Neutrophil (primary cell): ENCODE results near the gene SPEM2.

Experiments used
- H3K27ac ChIP-seq: fragments of 200-600 bp; sonication (generic); 2 replicates; pipeline ENCODE4 v1.5.1; 2016; ENCODE audit warnings: mild to moderate bottlenecking, moderate library complexity
- H3K27me3 ChIP-seq: fragments of 200-600 bp; sonication (generic); 2 replicates; pipeline ENCODE4 v1.6.0; 2016; ENCODE audit warnings: mild to moderate bottlenecking
- H3K36me3 ChIP-seq: fragments of 200-600 bp; sonication (generic); 2 replicates; pipeline ENCODE4 v1.5.1; 2017
- H3K4me1 ChIP-seq, 2 experiments: fragments of 200-600 bp in 1 of 2; sonication (generic) in 1 of 2; 1 replicate in 1 of 2; 2 replicates in 1 of 2; pipeline versions ENCODE4 v1.5.1 to v1.6.1; 2013 to 2016; ENCODE audit warnings: low read depth in 1 of 2, low read length in 1 of 2, mild to moderate bottlenecking in 1 of 2, moderate library complexity in 1 of 2; ENCODE audit not compliant: control insufficient read depth in 1 of 2, insufficient read depth in 1 of 2
- H3K4me3 ChIP-seq, 2 experiments: fragments of 200-600 bp in 1 of 2; sonication (generic) in 1 of 2; 1 replicate in 1 of 2; 2 replicates in 1 of 2; pipeline ENCODE4 v1.5.1; 2013 to 2016; ENCODE audit warnings: low read depth in 1 of 2, low read length in 1 of 2, mild to moderate bottlenecking in 1 of 2, moderate library complexity in 1 of 2
- H3K9me3 ChIP-seq: fragments of 200-600 bp; sonication (generic); 2 replicates; pipeline ENCODE4 v1.5.1; 2016
- CTCF ChIP-seq: fragments of 200-600 bp; sonication (generic); IDR thresholded peaks from 2 replicates; pipeline ENCODE4 v1.5.1; 2016; ENCODE audit warnings: antibody characterized with exemption

Gene SPEM2

GRCh38 chr17:7419819-7420610 is 5.4 kb upstream of the SPEM2 start, which contains the start of gene SPEM1:
Gene SPEM1, plus strand, starts transcription at chr17:7420324. Its CDS starts 61 bp downstream, at chr17:7420385.
- no peaks in the 10 kb centered on the region for H3K9me3 ChIP-seq
- no peak within 1 kb of the TSS for H3K4me3 ChIP-seq
- H3K36me3 ChIP-seq, result no peaks in the 10 kb centered on the region
- H3K4me1 ChIP-seq, result no peaks in the 10 kb centered on the region
- no peak within 1 kb of the TSS for H3K27ac ChIP-seq
- no peak for TF ChIP-seq CTCF
- H3K27me3 ChIP-seq, result no peaks in the 10 kb centered on the region

GRCh38 chr17:7421186-7421585 is 4.2 kb upstream of the SPEM2 start:
- H3K9me3 ChIP-seq, result no peaks in the 10 kb centered on the region
- no peaks in the 10 kb centered on the region for H3K27me3 ChIP-seq
- H3K27ac ChIP-seq, result no peak overlapping the region
- TF ChIP-seq CTCF, result no peak
- H3K36me3 ChIP-seq, result no peaks in the 10 kb centered on the region
- H3K4me1 ChIP-seq, result no peaks in the 10 kb centered on the region
- H3K4me3 ChIP-seq, result no peak overlapping the region

- H3K36me3 ChIP-seq, result no peaks in the 10 kb centered on the region
- TF ChIP-seq CTCF, result no peak
- H3K9me3 ChIP-seq, result no peaks in the 10 kb centered on the region
- no peak overlapping the region for H3K4me3 ChIP-seq
- H3K27ac ChIP-seq, result no peak overlapping the region
- no peaks in the 10 kb centered on the region for H3K27me3 ChIP-seq
- H3K4me1 ChIP-seq, result no peaks in the 10 kb centered on the region
These were observed 1.7 kb upstream of the SPEM2 start for GRCh38 chr17:7423679-7424078.

- Histone ChIP-seq H3K4me1 (no peaks in the 10 kb centered on the region), H3K9me3 (no peaks in the 10 kb centered on the region), H3K27ac (no peak overlapping the region), H3K4me3 (no peak overlapping the region), H3K36me3 (no peaks in the 10 kb centered on the region), H3K27me3 (no peaks in the 10 kb centered on the region)
- no peak for TF ChIP-seq CTCF
These were observed 340 bp downstream of the SPEM2 start for GRCh38 chr17:7425756-7426155.

- Histone ChIP-seq H3K9me3 (no peaks in the 10 kb centered on the region), H3K4me3 (no peak overlapping the region), H3K4me1 (no peaks in the 10 kb centered on the region), H3K27ac (no peak overlapping the region), H3K36me3 (no peaks in the 10 kb centered on the region), H3K27me3 (no peaks in the 10 kb centered on the region)
- TF ChIP-seq CTCF, result no peak
These were observed 917 bp downstream of the SPEM2 start for GRCh38 chr17:7426203-7426863.
